ENCODE results near the gene IVNS1ABP.
"Not testable (repeated sequence)": the region's sequence is repeated elsewhere in the genome, so short reads cannot be mapped to it uniquely, and the experiment has no call there.

IVNS1ABP gene

GRCh38 chr1:185325413-185325812 lies 8.4 kb upstream of the IVNS1ABP start:
- no peak for DNase-seq

- no peak for DNase-seq
These were observed 7.1 kb upstream of the IVNS1ABP start for GRCh38 chr1:185324118-185324517.

GRCh38 chr1:185322636-185323035 lies 5.6 kb upstream of the IVNS1ABP start:
- DNase-seq = no peak

- not testable (repeated sequence) for DNase-seq
These were observed 4.7 kb upstream of the IVNS1ABP start for GRCh38 chr1:185321653-185322221.

- not testable (repeated sequence) for DNase-seq
These were observed 4.1 kb upstream of the IVNS1ABP start for GRCh38 chr1:185321104-185321503.

GRCh38 chr1:185319139-185319475 lies 2.1 kb upstream of the IVNS1ABP start:
- DNase-seq = no peak

GRCh38 chr1:185318431-185319138 lies 1.5 kb upstream of the IVNS1ABP start:
- no peak for DNase-seq

GRCh38 chr1:185317886-185318310 lies 855 bp upstream of the IVNS1ABP start:
- no peak for DNase-seq

GRCh38 chr1:185316163-185317033 lies 645 bp downstream of the IVNS1ABP start:
- DNase-seq = peak; percentile 53

GRCh38 chr1:185315445-185316071 lies 1.5 kb downstream of the IVNS1ABP start:
- no peak for DNase-seq

- no peak for DNase-seq
These were observed 2.6 kb downstream of the IVNS1ABP start for GRCh38 chr1:185314411-185314810.

GRCh38 chr1:185312361-185313138 lies 4.5 kb downstream of the IVNS1ABP start:
- DNase-seq = no peak

GRCh38 chr1:185311589-185312225 lies 5.3 kb downstream of the IVNS1ABP start:
- DNase-seq = no peak

GRCh38 chr1:185309566-185309965 lies 7.5 kb downstream of the IVNS1ABP start:
- no peak for DNase-seq

GRCh38 chr1:185308126-185308525 lies 8.9 kb downstream of the IVNS1ABP start:
- DNase-seq = no peak

GRCh38 chr1:185305419-185305818 lies 11.6 kb downstream of the IVNS1ABP start:
- DNase-seq = no peak

- DNase-seq = no peak
These were observed 16.9 kb downstream of the IVNS1ABP start for GRCh38 chr1:185300152-185300551.

GRCh38 chr1:185297982-185298381 lies 19.1 kb downstream of the IVNS1ABP start:
- no peak for DNase-seq

- DNase-seq = no peak
These were observed 22.0 kb downstream of the IVNS1ABP start for GRCh38 chr1:185295091-185295490.

- DNase-seq = no peak
These were observed 23.0 kb downstream of the IVNS1ABP start for GRCh38 chr1:185293967-185294542.

- no peak for DNase-seq
These were observed 24.8 kb downstream of the IVNS1ABP start for GRCh38 chr1:185292237-185292636.

- no peak for DNase-seq
These were observed 25.4 kb downstream of the IVNS1ABP start for GRCh38 chr1:185291652-185292051.

Data from 8988T (cell line).